Hepatocyte (in vitro differentiated cells): ENCODE results near the gene SHC3.

ENCODE experiments used
- CTCF ChIP-seq: fragments of 200-600 bp; sonication (generic); IDR thresholded peaks from 2 replicates; pipeline ENCODE4 v1.5.1; 2016; ENCODE audit warnings: antibody characterized with exemption, mild to moderate bottlenecking; ENCODE audit not compliant: poor library complexity
- EZH2 ChIP-seq: fragments of 200-600 bp; sonication (generic); IDR thresholded peaks from 2 replicates; pipeline ENCODE4 v1.6.1; 2016; ENCODE audit warnings: antibody characterized with exemption, mild to moderate bottlenecking, borderline replicate concordance
- EZH2phosphoT487 ChIP-seq: fragments of 200-600 bp; sonication (generic); IDR thresholded peaks from one replicate; pipeline ENCODE4 v1.6.1; 2018; ENCODE audit warnings: antibody characterized with exemption, mild to moderate bottlenecking, low read depth, moderate library complexity; ENCODE audit not compliant: unreplicated experiment, severe bottlenecking

DNA sequence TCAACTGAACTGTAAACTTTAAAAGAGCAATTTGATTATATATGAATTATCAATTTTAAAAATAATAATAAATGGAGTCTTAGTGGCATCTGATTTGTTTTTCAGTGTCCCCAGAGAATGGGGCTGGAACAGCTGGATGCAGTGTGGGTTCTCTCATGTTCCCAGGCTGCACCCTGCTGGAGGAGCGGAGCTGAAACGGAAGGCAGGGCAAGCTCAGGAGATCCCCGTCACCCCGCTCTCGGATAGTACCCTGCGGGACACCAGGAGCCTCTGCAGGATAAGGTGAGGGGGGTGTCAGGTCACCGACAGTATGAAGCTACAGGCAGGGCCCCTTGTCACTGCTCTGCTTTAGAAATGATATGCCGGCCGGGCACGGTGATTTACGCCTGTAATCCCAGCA, 130.0 kb downstream of the SHC3 start:
- TF ChIP-seq CTCF, result no peak
- no peak for TF ChIP-seq EZH2
- TF ChIP-seq EZH2phosphoT487, result no peak
